HG02840 (cell line): Measurements from ENCODE around the gene BPIFB1.

Experiments used
- ATAC-seq: cut with Tn5 transposase; IDR thresholded peaks from one replicate; pipeline ENCODE4 v1.9.1; 2021; ENCODE audit warnings: mild to moderate bottlenecking, moderate library complexity, moderate number of reproducible peaks; ENCODE audit not compliant: unreplicated experiment, low FRiP score

The BPIFB1 gene

GRCh38 chr20:33352258-33353012 lies 69.4 kb downstream of the BPIFB1 start:
- no peak for ATAC-seq

DNA sequence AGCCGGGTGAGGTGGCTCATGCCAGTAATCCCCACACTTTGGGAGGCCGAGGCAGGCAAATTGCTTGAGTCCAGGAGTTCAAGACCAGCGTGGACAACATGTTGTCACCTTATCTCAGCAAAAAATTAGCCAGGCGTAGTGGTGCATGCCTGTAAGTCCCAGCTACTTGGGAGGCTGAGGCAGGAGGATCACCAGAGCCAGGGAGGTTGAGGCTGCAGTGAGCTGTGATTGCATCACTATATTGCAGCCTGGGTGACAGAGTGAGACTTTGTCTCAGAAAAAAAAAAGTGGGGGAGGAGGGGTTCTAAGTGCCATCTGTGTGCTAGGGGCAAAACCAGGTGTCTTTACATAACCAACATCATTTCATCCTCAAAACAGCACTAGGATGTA lies 70.0 kb downstream of the BPIFB1 start:
- no peak for ATAC-seq
